ENCODE data around the gene ERP27.

- TF ChIP-seq CTCF (IDR thresholded peaks at IDR 0.05; ENCODE audit: low read length) = no peak
- no peak for TF ChIP-seq EZH2 (IDR thresholded peaks at IDR 0.05; ENCODE audit: borderline replicate concordance, low read length)
Measured at GRCh38 chr12:14915736-14916135, 22.6 kb downstream of the ERP27 start.

All from OCI-LY1 (cell line).